Testis (tissue), 3 donors: ENCODE measurements around the gene GPR33. TPM values are rescaled to one million over a fixed set of nuclear protein-coding genes. Genes with fewer than 3 reads are reported as not detected.

Experiments used
- DNase-seq: peaks from one replicate; pipeline ENCODE4 v3.0.0-alpha.2; 2019
- H3K27ac ChIP-seq, 2 donors: fragments of 200-600 bp; sonication (generic); one replicate each; pipeline ENCODE4 v1.5.1; 2019
- H3K27me3 ChIP-seq: fragments of 200-600 bp; sonication (generic); one replicate; pipeline ENCODE4 v1.5.1; 2019
- H3K36me3 ChIP-seq: fragments of 200-600 bp; sonication (generic); one replicate; pipeline ENCODE4 v1.5.1; 2017; ENCODE audit warnings: low read depth; ENCODE audit errors: missing control alignments
- H3K4me1 ChIP-seq: fragments of 200-600 bp; sonication (generic); one replicate; pipeline ENCODE4 v1.5.1; 2019
- H3K4me3 ChIP-seq, 2 donors: fragments of 200-600 bp; sonication (generic); one replicate each; pipeline ENCODE4 v1.5.1; 2017 to 2019
- H3K9me3 ChIP-seq: fragments of 200-600 bp; sonication (generic); one replicate; pipeline ENCODE4 v1.5.1; 2017
- CTCF ChIP-seq, 3 experiments: fragments of 450-650 bp in 2 of 3; fragments of 200-600 bp in 1 of 3; sonication (generic) in 1 of 3; IDR thresholded peaks; one replicate each; pipeline ENCODE4 v1.5.1; 2016 to 2019; ENCODE audit warnings: antibody characterized with exemption in 3 of 3, mild to moderate bottlenecking in 2 of 3, moderate library complexity in 1 of 3
- POLR2A ChIP-seq: fragments of 450-650 bp; IDR thresholded peaks from one replicate; pipeline ENCODE4 v1.6.1; 2017; ENCODE audit warnings: antibody characterized with exemption, mild to moderate bottlenecking, moderate library complexity
- intact Hi-C: fragments of 100-400 bp; cut with DNase I; formaldehyde crosslinking; loops from one replicate; pipeline ENCODE4 v1.15.1; 2023; ENCODE audit warnings: low total_unique reads
- polyA plus RNA-seq: library from polyadenylated mRNA; stranded (reverse); fragments of 350-450 nt; fragmentation: Illumina TruSeq; extraction: RNeasy Lipid Tissue Mini Kit (QIAGEN cat#74804); gene quantifications from one replicate; pipeline ENCODE4 v1.2.3, GENCODE V29; 2014; ENCODE audit warnings: low read depth, low replicate concordance; ENCODE audit not compliant: insufficient read depth
- total RNA-seq, 2 donors: library from RNA; depleted of rRNA; stranded (reverse); fragments of >200 nt; gene quantifications; one replicate each; pipeline ENCODE4 v1.2.3, GENCODE V29; 2016

GPR33 gene
- total and polyA plus RNA-seq, 3 donors from 2014 or later, result 0.24 TPM; not detected in 2

GRCh38 chr14:31435276-31435675, 52.6 kb downstream of the GPR33 start:
- no peaks in the 10 kb centered on the region for H3K36me3 ChIP-seq
- H3K27ac ChIP-seq, result no peak overlapping the region
- TF ChIP-seq CTCF (IDR thresholded peaks at IDR 0.05), result no peak
- no peak for TF ChIP-seq POLR2A
- H3K4me3 ChIP-seq, result no peak overlapping the region
- H3K9me3 ChIP-seq, result no peaks in the 10 kb centered on the region
- H3K27me3 ChIP-seq, result no peaks in the 10 kb centered on the region
- intact Hi-C loops, result no loop called here
- H3K4me1 ChIP-seq, result no peaks in the 10 kb centered on the region
- DNase-seq, result no peak

Other genes with a start within 250 kb of the GPR33 start
- gene HEATR5A, start 67.5 kb downstream of the GPR33 start, total RNA-seq, result 10 to 100 TPM; 33.0 to 39.8 TPM
- gene HEATR5A, start 67.5 kb downstream of the GPR33 start, polyA plus RNA-seq, result 19.6 TPM
- gene DTD2, start 30.5 kb downstream of the GPR33 start, total RNA-seq, result 10 to 100 TPM; 56.7 to 64.9 TPM
- gene DTD2, start 30.5 kb downstream of the GPR33 start, polyA plus RNA-seq, result 16.5 TPM
- gene NUBPL, start 73.4 kb upstream of the GPR33 start, total RNA-seq, result 10 to 100 TPM; 19.8 to 25.0 TPM
- 7.8 TPM for gene NUBPL, start 73.4 kb upstream of the GPR33 start, polyA plus RNA-seq